HK-2 (cell line): ENCODE measurements around the gene RILP.
A peak's percentile ranks its signal among the peaks of the same experiment; 100 is the strongest.
"Not testable (repeated sequence)": the region's sequence is repeated elsewhere in the genome, so short reads cannot be mapped to it uniquely, and the experiment has no call there.

Experiments used
- DNase-seq: peaks from one replicate; pipeline ENCODE4 v3.0.0-alpha.2; 2018; ENCODE audit not compliant: unreplicated experiment

RILP gene, protein sequence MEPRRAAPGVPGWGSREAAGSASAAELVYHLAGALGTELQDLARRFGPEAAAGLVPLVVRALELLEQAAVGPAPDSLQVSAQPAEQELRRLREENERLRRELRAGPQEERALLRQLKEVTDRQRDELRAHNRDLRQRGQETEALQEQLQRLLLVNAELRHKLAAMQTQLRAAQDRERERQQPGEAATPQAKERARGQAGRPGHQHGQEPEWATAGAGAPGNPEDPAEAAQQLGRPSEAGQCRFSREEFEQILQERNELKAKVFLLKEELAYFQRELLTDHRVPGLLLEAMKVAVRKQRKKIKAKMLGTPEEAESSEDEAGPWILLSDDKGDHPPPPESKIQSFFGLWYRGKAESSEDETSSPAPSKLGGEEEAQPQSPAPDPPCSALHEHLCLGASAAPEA

DNA sequence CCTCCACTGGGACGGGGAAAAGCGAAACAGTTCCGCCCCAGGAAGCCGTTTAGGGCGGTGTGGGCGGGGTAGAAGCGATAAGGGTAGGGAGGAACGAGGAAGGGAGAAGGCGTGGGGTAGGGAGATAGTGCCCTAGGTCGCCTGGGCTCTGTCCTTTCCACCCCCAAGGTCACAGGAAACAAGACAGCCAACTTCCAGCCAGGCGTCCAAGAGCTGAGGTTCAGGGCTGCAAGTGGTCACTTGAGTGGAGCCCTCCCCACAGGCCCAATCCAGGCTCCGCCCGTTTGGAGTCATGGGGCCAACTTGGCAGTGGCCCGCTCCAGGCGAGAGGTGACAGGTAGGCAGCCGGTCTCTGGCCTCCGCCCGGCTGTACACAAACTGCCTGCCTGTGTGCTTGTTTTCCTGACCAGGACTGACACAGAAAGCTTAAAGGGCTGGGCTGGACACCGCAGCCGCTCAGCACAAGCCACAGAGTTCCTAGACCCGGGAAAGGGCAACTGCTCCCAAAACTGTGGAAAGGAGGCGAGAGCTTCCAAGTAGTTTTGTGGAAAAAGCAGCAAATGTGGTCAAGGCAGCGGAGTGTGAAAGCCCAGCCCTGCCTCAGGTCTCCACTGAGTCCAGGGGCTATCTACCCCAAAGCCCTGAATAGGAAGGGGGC, at the start of gene RILP:
TSS of gene RILP (minus strand) at position 23 of the 658 bp plus-strand sequence. CDS start 62 bp downstream, outside the sequence.
- peak; percentile 87 for DNase-seq

- no peak for DNase-seq
These were observed 48.0 kb upstream of the RILP start for GRCh38 chr17:1697681-1698080.

GRCh38 chr17:1695365-1695764, 45.7 kb upstream of the RILP start:
- no peak for DNase-seq

- DNase-seq = no peak
These were observed 43.7 kb upstream of the RILP start for GRCh38 chr17:1693339-1693738.

GRCh38 chr17:1690544-1691221, 41.0 kb upstream of the RILP start:
- no peak for DNase-seq

DNA sequence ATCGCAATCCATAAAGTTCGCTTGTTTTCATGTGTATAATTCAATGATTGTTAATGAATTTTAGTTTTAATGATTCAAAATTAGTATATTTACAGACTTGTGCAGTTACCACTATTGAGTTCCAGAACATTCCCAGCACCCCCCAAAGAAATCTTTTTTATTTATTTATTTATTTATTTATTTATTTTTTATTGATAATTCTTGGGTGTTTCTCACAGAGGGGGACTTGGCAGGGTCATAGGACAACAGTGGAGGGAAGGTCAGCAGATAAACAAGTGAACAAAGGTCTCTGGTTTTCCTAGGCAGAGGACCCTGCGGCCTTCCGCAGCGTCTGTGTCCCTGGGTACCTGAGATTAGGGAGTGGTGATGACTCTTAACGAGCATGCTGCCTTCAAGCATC, 38.7 kb upstream of the RILP start:
- not testable (repeated sequence) for DNase-seq

GRCh38 chr17:1686086-1686485, 36.4 kb upstream of the RILP start:
- no peak for DNase-seq

GRCh38 chr17:1684378-1685189, 34.9 kb upstream of the RILP start, which contains the start of gene PRPF8:
TSS of gene PRPF8 (minus strand) at chr17:1684867. CDS start at chr17:1684571, 296 bp downstream.
- peak; percentile 98 for DNase-seq

DNA sequence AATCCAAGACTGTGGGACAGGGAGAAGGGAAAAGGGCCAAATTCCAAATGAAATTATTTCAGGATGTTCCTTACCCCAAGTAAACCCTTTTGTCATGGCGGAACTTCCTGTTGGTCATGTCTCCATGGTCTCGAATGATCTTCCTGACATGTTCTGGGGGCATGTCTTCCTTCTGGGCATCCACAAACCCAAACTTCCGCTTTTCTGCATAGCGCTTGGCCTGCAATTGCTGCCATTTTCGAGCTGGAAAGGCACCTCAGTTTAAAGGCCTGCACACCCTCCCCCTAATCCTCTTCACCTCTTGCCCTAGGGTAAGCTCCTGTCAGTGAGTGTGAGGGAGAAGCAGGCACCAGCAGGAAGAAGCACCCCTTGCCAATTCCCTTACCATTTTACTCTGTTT, 33.8 kb upstream of the RILP start:
- DNase-seq = no peak

DNA sequence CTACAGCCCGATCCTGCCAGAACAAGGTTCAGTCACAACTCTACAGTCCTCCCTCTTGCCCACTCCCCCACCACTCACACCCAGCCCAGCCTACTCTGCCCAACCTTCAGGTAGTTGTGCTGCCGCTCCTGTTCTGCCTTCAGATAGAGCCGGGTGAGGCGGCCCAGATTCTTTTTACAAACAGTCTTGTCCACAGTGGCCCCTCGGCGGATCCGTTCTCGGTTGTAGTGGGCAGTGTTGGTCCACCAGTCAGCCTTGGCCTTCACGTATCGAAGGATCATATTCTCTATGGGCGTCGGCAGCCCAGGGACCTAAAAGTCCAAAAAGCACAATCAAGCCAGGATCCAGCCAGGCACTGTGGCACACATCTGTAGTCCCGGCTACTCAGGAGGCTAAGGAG, 26.7 kb upstream of the RILP start:
- no peak for DNase-seq

DNA sequence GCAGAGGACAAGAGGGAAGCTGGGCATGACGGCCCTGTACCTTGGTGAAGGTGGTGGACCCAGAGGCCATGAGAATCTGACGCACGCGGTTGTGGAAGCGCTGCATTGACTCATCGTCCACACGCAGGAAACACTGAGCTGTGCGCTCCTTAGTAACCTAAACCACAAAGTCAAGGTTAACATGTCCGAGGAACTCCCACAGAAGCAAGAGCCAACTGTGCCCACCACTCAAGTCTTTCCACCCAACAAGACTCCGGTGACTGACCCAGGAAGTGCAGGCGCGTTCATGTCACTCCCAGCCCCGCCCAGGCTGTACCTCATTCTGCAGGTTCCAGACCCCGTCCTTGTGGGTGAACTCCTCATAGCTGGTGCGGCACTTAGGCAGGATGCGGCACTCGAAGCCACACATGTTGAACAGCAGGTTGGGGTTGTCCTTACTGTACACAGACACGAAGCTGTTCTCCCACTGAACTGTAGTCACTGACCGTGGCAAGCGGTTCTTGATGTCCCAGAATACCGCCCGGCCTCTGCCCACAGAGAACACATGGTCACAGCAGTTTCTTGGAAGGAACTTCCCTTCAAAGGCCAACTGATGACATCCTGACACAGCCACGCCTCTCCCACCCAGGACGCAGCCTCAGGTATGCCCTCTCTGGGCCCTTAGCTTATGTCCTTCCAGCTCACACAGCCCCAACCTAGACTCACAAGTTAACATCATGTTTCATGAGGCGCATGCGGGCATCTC, 23.5 kb upstream of the RILP start:
- DNase-seq = no peak

DNA sequence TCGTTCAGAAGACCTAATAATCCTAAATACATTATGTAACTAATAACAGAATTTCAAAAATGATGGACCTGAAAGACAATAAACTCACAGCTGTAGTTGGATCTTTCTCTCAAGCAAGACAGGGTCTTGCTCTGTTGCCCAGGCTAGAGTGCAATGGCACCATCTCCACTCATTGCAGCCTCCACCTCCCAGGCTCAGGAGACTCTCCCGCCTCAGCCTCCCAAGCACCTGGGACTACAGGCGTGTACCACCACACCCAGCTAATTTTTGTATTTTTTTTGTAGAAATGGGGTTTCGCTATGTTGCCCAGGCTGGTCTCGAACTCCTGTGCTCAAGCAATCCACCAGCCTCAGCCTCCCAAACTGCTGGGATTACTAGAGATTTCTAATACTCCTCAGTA, 14.3 kb upstream of the RILP start:
- not testable (repeated sequence) for DNase-seq

DNA sequence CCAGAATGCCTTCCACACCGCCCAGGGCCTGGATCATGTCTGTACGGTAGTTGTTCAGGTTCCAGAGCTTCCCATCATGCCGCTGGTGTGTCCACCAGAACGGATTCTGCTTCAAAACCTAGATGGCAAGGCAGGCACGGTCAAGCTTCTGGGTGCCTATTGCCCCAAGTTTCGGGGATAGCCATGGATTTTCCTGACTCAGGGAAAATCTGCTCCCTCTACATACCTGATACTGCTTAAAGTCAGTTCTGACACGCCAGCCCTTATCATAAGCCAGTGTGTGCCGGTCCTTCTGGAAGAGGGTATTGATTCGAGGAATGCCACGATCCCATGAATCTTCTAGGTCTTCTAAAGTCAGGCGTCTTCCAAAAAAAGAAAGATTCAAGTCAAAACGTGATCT, 11.4 kb upstream of the RILP start:
- DNase-seq = no peak

DNA sequence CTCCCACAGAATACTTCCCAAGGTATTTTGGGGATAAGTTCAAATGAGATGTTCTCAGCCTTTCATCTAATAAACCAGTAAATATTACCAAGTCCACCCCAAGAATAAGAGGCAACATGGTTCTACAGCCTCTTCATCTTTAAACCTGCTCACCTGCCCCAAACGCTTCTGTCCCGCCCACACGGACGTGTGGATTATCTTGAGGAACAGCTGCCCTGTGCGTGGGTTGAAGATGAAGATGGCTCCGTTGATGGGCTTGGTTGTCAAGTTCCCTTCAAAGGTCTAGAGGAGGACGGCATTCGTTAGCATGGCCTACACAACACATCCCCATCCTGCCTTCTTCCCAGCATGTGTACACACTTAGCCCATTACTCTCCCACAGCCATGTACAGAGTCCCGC, 8.4 kb upstream of the RILP start:
- no peak for DNase-seq

GRCh38 chr17:1653735-1654134, 4.1 kb upstream of the RILP start:
- no peak for DNase-seq

GRCh38 chr17:1652794-1653193, 3.1 kb upstream of the RILP start:
- DNase-seq = not testable (repeated sequence)

DNA sequence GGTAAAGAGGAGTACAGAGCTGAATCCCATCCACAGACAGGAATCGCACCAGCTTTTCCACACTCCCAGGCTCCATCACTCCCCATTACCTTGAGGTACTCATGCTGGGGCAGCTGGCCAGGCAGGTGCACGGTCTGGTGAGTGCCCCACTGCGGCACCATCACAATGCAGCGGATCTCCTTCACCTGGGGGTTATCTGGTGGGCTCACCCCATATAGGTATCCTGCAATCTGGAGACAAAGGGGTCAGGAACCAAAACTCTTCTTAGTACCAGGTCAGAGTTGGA, 1.8 kb upstream of the RILP start:
- no peak for DNase-seq

GRCh38 chr17:1650731-1651558, 1.3 kb upstream of the RILP start:
- DNase-seq = no peak

DNA sequence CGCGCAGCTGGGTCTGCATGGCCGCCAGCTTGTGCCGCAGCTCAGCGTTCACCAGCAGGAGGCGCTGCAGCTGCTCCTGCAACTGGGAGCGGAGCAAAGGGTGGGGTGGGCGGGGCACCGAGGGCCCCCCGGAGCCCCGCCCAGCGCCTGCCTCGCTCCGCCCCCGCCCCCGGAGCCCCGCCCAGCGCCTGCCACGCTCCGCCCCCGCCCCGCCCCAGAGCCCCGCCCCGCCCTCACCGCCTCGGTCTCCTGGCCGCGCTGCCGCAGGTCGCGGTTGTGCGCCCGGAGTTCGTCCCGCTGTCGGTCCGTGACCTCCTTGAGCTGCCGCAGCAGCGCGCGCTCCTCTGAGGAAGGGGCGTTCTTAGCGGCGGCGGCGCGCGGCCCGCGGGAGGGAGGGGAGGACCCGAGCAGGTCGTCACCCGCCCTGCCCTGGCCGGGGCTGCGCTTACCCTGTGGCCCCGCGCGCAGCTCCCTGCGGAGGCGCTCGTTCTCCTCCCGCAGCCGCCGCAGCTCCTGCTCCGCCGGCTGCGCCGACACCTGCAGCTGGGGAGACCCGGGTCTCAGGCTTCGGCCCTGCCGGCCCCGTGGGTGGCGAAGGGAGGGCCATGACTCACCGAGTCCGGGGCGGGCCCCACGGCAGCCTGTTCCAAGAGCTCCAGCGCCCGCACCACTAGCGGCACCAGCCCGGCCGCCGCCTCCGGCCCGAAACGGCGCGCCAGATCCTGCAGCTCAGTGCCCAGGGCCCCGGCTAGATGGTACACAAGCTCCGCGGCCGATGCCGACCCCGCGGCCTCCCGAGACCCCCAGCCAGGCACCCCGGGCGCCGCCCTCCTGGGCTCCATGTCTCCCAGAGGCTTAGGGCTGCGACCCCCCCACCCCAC, 463 bp downstream of the RILP start:
- DNase-seq = peak; percentile 93
